Nasal cavity respiratory epithelium epithelial cell of viscerocranial mucosa (primary cell): Measurements from ENCODE around the gene TAC1. TPM values are rescaled to one million over a fixed set of nuclear protein-coding genes. Genes with fewer than 3 reads are reported as not detected.

Experiments
- total RNA-seq: library from RNA; depleted of rRNA; stranded (reverse); fragments of >200 nt; gene quantifications from 2 replicates; pipeline ENCODE4 v1.2.3, GENCODE V29; 2014

The TAC1 gene
- under 0.01 TPM in 1 of 2 replicates, not detected in the other for total RNA-seq

GRCh38 chr7:97731736-97732564 lies at the start of gene TAC1:
Gene TAC1 (plus strand): TSS chr7:97732086. CDS start chr7:97732613, 527 bp downstream.

Other genes with a start within 250 kb of the TAC1 start
- gene ASNS, start 140.3 kb downstream of the TAC1 start, total RNA-seq, result 165 and 218 TPM in 2 replicates